HG03439 (cell line): ENCODE measurements around the gene KMT5B.

ENCODE experiments used
- ATAC-seq: cut with Tn5 transposase; IDR thresholded peaks from one replicate; pipeline ENCODE4 v1.9.1; 2021; ENCODE audit warnings: mild to moderate bottlenecking, moderate library complexity; ENCODE audit not compliant: unreplicated experiment

Gene KMT5B

GRCh38 chr11:68216171-68216938 is 3.3 kb upstream of the KMT5B start:
- ATAC-seq: no peak

GRCh38 chr11:68215524-68216170 is 2.6 kb upstream of the KMT5B start:
- no peak for ATAC-seq

- ATAC-seq: no peak
Measured at GRCh38 chr11:68215087-68215445, 2.0 kb upstream of the KMT5B start.

GRCh38 chr11:68214173-68215086 is 1.3 kb upstream of the KMT5B start:
- ATAC-seq: peak; percentile 5

DNA sequence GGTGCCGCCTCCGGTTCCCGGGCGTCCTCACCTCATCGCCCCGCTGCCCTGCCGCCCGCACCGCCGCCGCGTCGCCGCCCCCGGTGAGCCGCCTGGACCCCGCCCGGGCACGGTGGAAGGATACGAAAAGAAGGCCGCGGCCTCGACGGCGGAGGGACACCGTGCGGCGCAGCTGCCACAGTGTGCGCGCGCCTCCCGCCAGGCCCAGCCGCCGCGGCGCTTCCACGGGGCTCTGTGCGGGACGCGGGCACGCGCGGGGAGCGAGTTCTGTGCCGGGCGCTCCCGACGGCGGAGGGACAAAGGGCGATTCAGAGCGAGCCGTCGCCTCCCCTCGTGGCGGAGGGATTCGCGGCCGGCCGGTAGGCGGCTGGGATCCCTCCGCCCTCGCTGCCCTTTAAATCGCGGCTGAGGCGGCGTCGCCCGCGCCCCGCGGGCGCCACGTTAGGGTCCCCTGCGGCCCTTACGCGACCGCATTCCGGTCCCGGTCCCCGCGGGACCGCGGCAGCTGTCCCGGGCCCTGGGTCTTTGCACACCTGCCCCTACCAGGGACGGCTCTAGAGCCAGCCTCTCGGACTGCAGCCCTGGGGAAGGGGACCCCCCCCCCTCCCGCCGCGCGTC is 568 bp upstream of the KMT5B start:
- ATAC-seq: peak; percentile 47

DNA sequence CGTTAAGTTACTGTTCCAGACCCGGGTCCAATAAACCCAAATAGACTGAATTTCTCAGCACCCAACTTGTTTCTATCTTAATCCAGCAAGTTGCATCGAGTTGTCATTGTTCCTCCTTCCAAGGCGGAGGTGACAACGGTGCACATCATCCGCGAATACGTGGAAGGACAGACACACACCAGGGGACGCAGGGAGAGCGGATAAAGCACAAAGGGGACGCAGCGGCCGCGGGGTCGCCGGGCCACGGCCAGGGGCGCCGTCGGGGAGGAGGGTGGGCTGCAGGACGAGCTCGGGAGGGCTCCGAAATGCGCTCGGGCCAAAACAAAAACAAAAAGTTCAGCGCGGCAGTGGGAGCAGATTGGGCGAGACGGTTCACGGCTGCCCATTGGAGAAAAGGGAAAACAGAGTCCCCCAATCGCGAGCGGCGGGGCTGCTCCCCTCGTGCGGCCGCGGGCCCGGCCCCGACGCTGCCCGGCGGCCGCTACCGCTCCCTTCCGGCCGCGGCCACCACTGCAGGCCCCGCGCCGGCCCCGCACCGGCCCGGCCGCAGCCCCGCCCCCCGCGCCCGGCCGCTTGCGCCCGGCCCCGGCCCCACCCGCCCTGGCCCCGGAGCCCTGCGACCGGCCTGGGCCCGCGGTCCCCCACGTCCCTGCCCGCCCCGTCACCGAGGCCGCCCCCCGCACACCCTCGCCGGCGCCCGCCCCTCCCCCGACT is 518 bp downstream of the KMT5B start:
- peak; percentile 59 for ATAC-seq

GRCh38 chr11:68211546-68211945 is 1.6 kb downstream of the KMT5B start:
- no peak for ATAC-seq

- no peak for ATAC-seq
Measured at GRCh38 chr11:68206211-68206610, 6.9 kb downstream of the KMT5B start.

- ATAC-seq: no peak
Measured at GRCh38 chr11:68204402-68204801, 8.7 kb downstream of the KMT5B start.

GRCh38 chr11:68202165-68202564 is 10.9 kb downstream of the KMT5B start:
- no peak for ATAC-seq

DNA sequence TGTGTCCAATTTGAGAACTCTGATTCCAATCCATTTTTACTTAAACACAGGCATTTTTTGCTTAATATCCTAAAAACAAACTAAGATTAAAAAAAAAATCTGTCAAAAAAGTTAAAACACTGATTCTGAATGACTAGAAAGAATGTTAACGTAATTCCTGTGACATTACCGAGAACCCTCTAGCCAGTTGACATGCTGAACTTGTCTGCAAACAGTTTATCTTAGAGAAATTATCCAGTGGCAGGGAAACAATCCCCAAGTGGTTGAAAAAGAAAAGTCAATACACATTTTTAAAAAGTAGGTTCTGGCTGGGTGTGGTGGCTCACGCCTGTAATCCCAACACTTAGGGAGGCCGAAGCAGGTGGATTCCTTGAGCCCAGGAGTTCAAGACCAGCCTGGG is 11.6 kb downstream of the KMT5B start:
- ATAC-seq: no peak

GRCh38 chr11:68200639-68201038 is 12.5 kb downstream of the KMT5B start:
- no peak for ATAC-seq

- ATAC-seq: no peak
Measured at GRCh38 chr11:68199295-68199987, 13.7 kb downstream of the KMT5B start.

GRCh38 chr11:68196219-68196618 is 16.9 kb downstream of the KMT5B start:
- ATAC-seq: no peak

DNA sequence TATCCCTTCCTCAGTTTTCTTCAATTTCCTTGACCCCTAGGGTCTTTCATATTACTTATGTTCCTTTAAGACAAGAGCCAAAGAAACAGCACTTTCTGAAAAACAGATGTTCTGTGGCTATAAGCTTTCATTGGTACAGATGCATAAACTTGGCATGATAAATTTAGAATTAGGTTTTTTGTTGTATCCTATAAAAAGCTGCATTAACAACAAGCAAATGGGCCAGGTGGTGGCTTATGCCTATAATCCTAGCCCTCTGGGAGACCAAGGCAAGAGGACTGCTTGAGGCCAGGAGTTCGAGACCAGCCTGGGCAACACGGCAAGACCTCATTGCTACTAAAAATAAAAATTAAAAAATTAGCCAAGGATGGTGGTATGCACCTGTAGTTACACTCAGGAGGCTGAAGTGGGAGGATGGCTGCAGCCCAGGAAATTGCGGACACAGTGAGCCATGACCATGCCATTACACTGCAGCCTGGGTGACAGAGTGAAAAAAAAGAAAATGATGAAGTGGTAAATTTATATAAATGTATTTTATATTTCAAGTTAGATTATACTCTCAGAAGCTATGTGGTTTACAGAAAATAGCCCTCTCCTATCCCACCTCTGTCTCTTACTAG is 18.3 kb downstream of the KMT5B start:
- ATAC-seq: no peak

DNA sequence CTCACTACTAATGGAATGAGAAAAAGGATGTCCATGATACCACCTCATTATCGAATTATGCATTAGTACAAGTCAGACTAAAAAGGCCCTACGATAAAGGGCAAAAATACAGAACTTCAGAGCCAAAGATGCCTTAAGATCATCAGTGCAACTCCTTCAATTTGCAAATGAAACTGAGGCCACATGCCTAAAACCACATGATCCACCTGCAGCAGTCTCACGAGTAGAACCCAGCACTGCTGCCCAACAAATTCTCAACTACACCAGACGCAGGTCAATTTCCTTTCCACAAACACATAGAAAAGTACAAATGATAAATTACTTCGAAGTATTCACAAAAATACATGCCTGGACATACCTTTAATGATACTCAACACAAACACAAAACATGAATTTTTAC is 20.1 kb downstream of the KMT5B start:
- ATAC-seq: no peak

DNA sequence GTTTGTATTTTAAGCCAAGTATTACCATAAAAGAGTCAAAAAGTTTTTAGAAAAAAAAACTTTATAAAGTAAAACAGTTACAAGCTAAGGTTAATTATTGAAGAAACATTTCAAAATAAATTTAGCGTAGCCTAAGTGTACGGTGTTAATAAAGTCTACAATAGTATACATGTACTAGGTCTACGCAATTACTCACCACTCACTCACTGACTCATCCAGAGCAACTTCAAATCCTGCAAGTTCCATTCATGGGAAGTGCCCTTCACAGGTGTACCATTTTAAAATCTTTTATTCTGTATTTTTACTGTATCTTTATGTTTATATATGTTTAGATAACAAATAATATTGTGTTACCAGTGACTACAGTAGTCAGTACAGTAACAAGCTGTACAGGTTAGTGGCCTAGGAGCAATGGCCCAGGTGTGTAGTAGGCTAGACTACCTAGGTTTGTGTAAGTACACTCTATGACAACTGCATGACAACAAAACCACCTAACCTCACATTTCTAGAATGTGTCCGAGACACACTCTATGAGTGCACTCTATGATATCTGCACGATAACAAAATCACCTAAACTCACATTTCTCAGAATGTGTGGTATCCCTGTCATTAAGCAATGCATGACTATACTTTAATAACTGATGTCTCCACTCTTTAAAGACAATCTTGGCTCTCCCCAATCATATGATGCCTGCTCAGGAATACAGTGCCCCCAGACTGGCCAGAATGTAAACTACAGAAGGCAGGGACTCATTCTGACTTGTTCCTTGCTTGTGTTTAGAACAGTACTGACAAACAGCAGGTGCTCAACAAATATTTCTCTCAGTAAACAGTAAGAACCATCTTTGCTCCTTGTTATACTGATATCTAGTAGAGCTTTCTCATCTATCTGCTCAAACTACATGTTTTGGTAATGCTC is 21.2 kb downstream of the KMT5B start:
- no peak for ATAC-seq

GRCh38 chr11:68189888-68190287 is 23.2 kb downstream of the KMT5B start:
- ATAC-seq: no peak
